Posterior vena cava (tissue), 2 donors: ENCODE measurements around the gene NADK2. TPM values are rescaled to one million over a fixed set of nuclear protein-coding genes. Genes with fewer than 3 reads are reported as not detected.
"Not testable (repeated sequence)": the region's sequence is repeated elsewhere in the genome, so short reads cannot be mapped to it uniquely, and the experiment has no call there.

Source experiments
- DNase-seq: peaks from one replicate; pipeline ENCODE4 v3.0.0-alpha.2; 2020; ENCODE audit warnings: low spot score
- intact Hi-C, 2 donors: fragments of 100-400 bp; cut with DNase I; formaldehyde crosslinking; loops; one replicate each; pipeline versions ENCODE4 v1.14.1 to v1.14.2; 2022 to 2023
- total RNA-seq, 2 donors: library from RNA; stranded (reverse); fragmentation: NEBNext Ultra II Directional; extraction: Animal tissue kit (Norgen Biotek cat#: 25700); gene quantifications; one replicate each; pipeline ENCODE4 v1.2.1, GENCODE V29; 2021
- donor health status: DM: yes; HTN: yes; CAD: no.
- donor health status: DM: yes; HTN: yes; CAD: no.

NADK2 gene
- total RNA-seq, 2 donors from 2014 or later = 30.9 to 31.8 TPM

DNA sequence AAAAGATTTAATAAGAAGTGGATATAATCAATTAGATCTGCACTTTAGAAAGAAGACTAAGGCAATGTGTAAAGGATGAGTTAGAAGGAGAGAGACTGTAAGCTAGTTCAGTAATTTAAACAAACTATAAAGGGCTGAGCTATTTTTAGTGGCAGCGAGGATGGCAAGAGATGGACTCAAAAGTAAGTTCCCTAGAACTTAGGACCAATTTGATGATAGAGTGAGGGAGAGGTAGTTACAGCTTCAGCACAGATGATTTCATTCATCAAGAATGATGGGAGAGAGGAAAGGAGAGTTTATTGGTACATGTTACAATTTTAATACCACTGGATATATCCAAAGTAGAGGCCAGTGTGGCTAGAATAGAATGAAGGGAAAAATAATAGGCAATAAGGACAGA is 19.1 kb downstream of the NADK2 start:
- no peak for DNase-seq
- intact Hi-C loops = no loop called here

DNA sequence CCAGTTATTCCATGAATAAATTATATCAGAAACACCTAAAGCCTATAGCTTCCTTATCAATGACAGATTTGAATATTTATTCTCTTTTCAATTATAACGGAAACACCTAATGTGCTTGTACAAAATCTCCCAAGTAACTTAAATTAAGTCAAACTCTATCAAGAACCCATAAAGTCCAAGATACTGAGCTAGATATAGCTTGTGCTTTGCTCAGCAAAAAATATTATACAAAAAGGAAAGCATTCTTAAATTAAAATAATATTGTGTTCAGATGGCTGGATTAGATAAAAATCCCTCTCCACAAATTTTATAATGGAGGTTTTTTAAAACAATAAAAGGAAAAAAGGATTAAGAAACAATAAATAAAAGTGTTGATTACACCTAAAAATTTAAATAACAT is 23.7 kb downstream of the NADK2 start:
- intact Hi-C loops = no loop called here
- DNase-seq = no peak

GRCh38 chr5:36217567-36217966 is 24.2 kb downstream of the NADK2 start:
- intact Hi-C loops = no loop called here
- DNase-seq = no peak

GRCh38 chr5:36215910-36216309 is 25.8 kb downstream of the NADK2 start:
- intact Hi-C loops = no loop called here
- no peak for DNase-seq

DNA sequence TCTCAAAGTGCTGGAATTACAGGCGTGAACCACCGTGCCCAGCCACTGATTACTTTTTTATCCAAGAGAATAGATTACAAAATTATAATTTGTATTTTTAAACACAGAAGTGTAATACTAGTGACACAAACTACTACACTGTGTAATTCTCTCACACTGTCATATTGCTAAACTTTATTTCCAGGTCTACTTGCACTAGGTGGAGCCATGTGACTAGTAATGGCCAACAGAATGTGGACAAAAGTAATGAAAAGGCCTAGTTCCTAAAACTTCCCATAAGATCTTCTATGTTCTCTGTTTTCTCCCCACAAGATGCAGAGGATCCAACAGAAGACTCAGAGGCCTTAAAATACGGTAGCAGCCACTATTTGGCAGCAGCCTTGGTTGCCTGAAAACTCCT is 27.3 kb downstream of the NADK2 start:
- DNase-seq = no peak
- intact Hi-C loops = no loop called here

- intact Hi-C loops = no loop called here
- no peak for DNase-seq
These were observed 32.1 kb downstream of the NADK2 start for GRCh38 chr5:36209664-36210063.

DNA sequence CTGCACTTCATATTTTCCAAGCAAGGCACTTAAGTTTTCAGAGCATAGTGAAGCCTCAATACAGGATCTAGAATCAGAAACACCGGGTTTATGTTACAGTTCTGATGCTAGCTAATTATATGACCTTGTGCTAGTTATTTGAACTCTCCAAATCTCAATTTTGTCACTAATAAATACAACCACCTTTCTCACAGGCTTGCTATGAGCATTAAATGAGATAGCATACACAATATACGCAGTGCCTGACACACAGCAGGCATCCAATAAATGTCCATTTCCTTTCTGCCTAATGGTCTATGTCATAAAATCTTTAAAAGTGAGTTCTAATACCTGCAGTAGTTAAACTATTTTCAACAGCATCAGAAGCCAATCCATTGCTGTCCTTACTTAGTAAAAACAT is 32.9 kb downstream of the NADK2 start:
- intact Hi-C loops = no loop called here

DNA sequence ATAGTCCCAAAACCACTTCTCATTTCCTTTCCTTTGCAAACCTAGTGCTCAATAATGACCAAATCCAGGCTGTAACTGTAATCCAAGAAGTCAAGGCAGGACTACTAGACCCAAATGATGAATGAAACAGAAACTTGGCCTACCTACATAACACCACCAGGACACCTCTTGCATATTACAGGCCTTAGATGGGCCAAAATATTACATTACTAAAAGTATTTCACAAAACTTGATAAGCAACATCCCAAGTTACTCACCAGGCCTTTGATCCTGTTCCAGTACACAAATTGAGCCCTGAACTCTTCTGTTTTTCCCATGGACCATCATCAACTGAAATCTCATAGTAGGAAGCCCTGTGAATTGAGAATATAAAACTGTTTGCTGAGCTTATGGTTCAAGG is 34.8 kb downstream of the NADK2 start:
- DNase-seq = no peak
- intact Hi-C loops = no loop called here

More for the DNA sequence above, 32.9 kb downstream of the NADK2 start:
- no peak for DNase-seq

- DNase-seq = no peak
These were observed 36.4 kb downstream of the NADK2 start for GRCh38 chr5:36205329-36205728.

GRCh38 chr5:36202521-36202961 is 39.2 kb downstream of the NADK2 start:
- intact Hi-C loops = no loop called here
- DNase-seq = no peak

More at GRCh38 chr5:36205329-36205728, 36.4 kb downstream of the NADK2 start:
- intact Hi-C loops = no loop called here

GRCh38 chr5:36200513-36200912 is 41.2 kb downstream of the NADK2 start:
- DNase-seq = no peak
- intact Hi-C loops = no loop called here

- DNase-seq = no peak
- intact Hi-C loops = no loop called here
These were observed 42.1 kb downstream of the NADK2 start for GRCh38 chr5:36199620-36200019.

GRCh38 chr5:36198783-36199182 is 42.9 kb downstream of the NADK2 start:
- intact Hi-C loops, DNase-seq: not testable (repeated sequence)

DNA sequence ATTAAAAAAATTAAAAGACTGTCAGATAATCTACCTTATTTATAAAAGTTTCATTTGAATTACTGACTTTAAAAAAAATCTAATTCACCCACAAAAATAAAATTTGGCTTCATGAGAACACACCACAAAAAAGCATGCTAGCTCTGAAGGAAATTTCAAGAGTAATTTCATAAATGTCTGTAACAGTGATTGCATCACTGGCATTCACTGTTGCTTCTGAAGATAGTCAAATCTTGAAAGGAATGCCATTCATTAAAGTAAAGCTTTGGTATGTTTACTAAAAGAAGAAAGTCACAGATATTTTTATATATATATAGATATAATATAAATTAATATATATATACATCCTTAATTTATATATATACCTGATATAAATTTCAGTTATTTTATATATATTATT is 43.4 kb downstream of the NADK2 start:
- DNase-seq = no peak
- intact Hi-C loops = no loop called here

GRCh38 chr5:36193746-36194145 is 48.0 kb downstream of the NADK2 start:
- intact Hi-C loops = no loop called here
- no peak for DNase-seq

GRCh38 chr5:36184408-36184807 is 57.3 kb downstream of the NADK2 start:
- DNase-seq, intact Hi-C loops: not testable (repeated sequence)

DNA sequence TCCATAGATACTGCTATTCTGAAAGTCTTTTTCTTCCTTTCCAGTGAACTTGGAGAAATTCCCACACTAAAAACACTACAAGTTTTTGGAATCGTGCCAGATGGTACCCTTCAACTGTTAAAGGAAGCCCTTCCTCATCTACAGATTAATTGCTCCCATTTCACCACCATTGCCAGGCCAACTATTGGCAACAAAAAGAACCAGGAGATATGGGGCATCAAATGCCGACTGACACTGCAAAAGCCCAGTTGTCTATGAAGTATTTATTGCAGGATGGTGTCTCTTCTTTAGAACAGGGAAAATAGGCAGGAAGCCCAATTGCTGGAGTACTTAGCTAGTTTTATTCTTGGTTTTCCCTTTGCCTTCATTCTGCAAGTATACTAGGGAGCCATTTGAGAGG is 60.0 kb downstream of the NADK2 start:
- intact Hi-C loops = no loop called here
- no peak for DNase-seq

DNA sequence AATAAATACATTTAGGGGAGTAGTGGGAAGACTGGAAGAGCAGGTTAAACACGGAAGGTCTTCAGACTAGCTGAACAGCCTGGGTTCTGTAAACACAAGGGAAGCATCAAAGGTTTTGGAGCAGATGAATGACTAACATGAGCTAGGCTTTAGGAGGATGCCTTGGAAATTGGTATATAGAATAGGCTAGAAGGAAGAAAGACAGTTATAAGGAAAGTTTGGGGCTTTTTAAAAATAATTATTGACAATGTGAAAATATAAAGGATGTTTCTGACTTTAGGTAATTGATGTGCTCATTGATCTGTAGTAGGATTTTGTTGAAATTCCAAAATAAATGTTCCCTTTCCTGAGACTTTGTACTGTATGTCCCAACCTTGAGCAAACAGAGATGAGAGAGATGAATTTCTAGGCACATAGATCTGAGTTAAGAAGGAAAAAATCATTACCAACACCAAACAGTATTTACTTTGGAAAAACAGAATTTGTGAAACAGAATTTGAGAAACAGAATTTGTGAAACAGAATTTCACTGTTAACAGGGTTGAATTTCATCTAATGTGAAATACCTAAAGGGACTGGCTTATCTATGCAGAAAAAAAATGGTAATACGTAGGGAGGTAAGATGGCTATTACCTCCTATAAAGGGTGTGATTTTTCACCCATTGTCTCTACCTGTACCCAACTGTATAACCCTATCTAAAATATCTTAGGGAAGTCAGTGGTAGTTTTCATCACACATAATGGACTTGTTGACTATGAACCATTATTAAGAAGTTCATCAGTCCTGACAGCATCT is 61.0 kb downstream of the NADK2 start:
- no peak for DNase-seq
- intact Hi-C loops = no loop called here

DNA sequence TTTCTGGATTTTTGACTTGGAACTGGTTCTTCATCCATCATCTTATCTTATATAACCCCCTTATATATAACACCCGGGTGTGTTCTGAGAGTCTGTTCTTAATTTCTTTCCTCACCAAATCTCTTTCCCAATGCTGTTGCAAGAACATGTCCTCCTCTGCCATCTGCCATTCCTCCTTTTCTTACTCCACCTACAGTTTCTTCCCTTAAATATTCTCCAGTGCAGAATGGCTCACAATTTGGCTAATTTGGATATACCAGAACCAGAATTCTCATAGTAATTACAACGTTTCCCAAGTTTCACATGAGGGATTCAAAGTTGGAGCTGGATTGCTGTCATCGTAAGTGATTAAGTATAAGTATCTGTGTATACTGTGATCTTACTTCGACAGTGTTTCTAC is 61.8 kb downstream of the NADK2 start:
- intact Hi-C loops = no loop called here
- DNase-seq = no peak

DNA sequence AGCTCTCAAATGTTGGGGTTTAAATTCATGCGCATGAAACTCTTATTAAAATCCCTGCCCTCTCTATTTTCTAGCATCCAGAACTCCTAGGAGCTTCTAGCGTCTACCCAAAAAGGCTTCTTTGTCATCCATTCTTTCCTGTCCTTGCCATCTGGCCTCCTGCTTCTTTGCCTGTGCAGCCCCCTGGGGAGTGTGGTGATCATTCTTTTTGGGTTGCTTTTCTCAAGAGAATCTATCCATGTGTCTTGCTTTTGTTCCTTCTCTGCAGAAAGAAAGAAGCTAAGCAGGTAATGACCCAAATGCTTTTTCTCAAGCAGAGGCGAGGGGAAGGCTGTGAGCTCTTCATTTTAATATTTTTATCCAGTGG is 63.2 kb downstream of the NADK2 start:
- intact Hi-C loops = no loop called here
- DNase-seq = no peak

GRCh38 chr5:36177715-36178523 is 63.8 kb downstream of the NADK2 start:
- intact Hi-C loops = no loop called here
- no peak for DNase-seq
